Lower lobe of right lung (tissue), 2 donors: ENCODE measurements around the gene RAB40A. TPM values are rescaled to one million over a fixed set of nuclear protein-coding genes. Genes with fewer than 3 reads are reported as not detected.

Experiments used
- ATAC-seq, 2 donors: fragments of 200-7000 bp; cut with Tn5 transposase; one replicate each; pipeline ENCODE4 v1.9.1; 2020 to 2022; ENCODE audit warnings: mild to moderate bottlenecking in 2 of 2, moderate library complexity in 2 of 2
- DNase-seq: peaks from one replicate; pipeline ENCODE4 v3.0.0-alpha.2; 2020
- H3K27ac ChIP-seq: fragments of 200-600 bp; one replicate; pipeline ENCODE4 v1.8.0; 2022
- H3K27me3 ChIP-seq: fragments of 200-600 bp; one replicate; pipeline ENCODE4 v1.8.0; 2022; ENCODE audit warnings: low read depth
- H3K36me3 ChIP-seq: fragments of 200-600 bp; one replicate; pipeline ENCODE4 v1.8.0; 2022; ENCODE audit warnings: mild to moderate bottlenecking
- H3K4me1 ChIP-seq: fragments of 200-600 bp; one replicate; pipeline ENCODE4 v1.8.0; 2022
- H3K4me3 ChIP-seq: fragments of 200-600 bp; one replicate; pipeline ENCODE4 v1.8.0; 2022; ENCODE audit warnings: mild to moderate bottlenecking
- H3K9me3 ChIP-seq: fragments of 200-600 bp; one replicate; pipeline ENCODE4 v1.8.0; 2022
- CTCF ChIP-seq: fragments of 200-600 bp; IDR thresholded peaks from one replicate; pipeline ENCODE4 v1.8.0; 2022; ENCODE audit warnings: antibody characterized with exemption, mild to moderate bottlenecking
- intact Hi-C: fragments of 100-400 bp; cut with DNase I; formaldehyde crosslinking; loops from one replicate; pipeline ENCODE4 v1.11.0; 2022
- long read RNA-seq: library from polyadenylated mRNA; unstranded; transcript quantifications from one replicate; pipeline ENCODE4 v2.0.0, GENCODE V29; 2021
- total RNA-seq: library from RNA; stranded (reverse); fragmentation: NEBNext Ultra II Directional; extraction: Animal tissue kit (Norgen Biotek cat#: 25700); gene quantifications from one replicate; pipeline ENCODE4 v1.2.1, GENCODE V29; 2021
- donor health status: DM: no; HTN: yes; CAD: no; lungs with severe emphysema.

RAB40A gene
- 0.53 TPM for total RNA-seq
- long read RNA-seq, partial matches to known transcripts: 0 of 2 reads
- long read RNA-seq, other reads (novel, unspliced or antisense): 2 of 2 reads

- Histone ChIP-seq H3K36me3 (no peaks in the 10 kb centered on the region), H3K27me3 (no peaks in the 10 kb centered on the region), H3K27ac (no peak within 1 kb of the TSS), H3K9me3 (no peaks in the 10 kb centered on the region), H3K4me1 (no peaks in the 10 kb centered on the region), H3K4me3 (no peak within 1 kb of the TSS)
- intact Hi-C loops: no loop called here
- DNase-seq: no peak
- no peak for ATAC-seq
- no peak for TF ChIP-seq CTCF
Measured at GRCh38 chrX:103519389-103519788, at the start of gene RAB40A. TSS of gene RAB40A (minus strand) at chrX:103519489. CDS start at chrX:103500756, 18,733 bp downstream.

- H3K4me3 ChIP-seq: no peak overlapping the region
- H3K27ac ChIP-seq: no peak overlapping the region
- no peaks in the 10 kb centered on the region for H3K4me1 ChIP-seq
- DNase-seq (no peak), ATAC-seq (no peak)
- no peaks in the 10 kb centered on the region for H3K27me3 ChIP-seq
- intact Hi-C loops: no loop called here
- H3K9me3 ChIP-seq: no peaks in the 10 kb centered on the region
- H3K36me3 ChIP-seq: no peaks in the 10 kb centered on the region
- TF ChIP-seq CTCF: no peak
Measured at GRCh38 chrX:103565752-103566151, 46.5 kb upstream of the RAB40A start.

- intact Hi-C loops: no loop called here
- no peak for TF ChIP-seq CTCF
Measured at GRCh38 chrX:103565197-103565596, 45.9 kb upstream of the RAB40A start.

GRCh38 chrX:103562801-103563200 is 43.5 kb upstream of the RAB40A start:
- intact Hi-C loops: no loop called here
- no peak for DNase-seq

More at GRCh38 chrX:103565197-103565596, 45.9 kb upstream of the RAB40A start:
- Histone ChIP-seq H3K27ac (no peak overlapping the region), H3K4me3 (no peak overlapping the region), H3K9me3 (no peaks in the 10 kb centered on the region), H3K27me3 (no peaks in the 10 kb centered on the region), H3K4me1 (no peaks in the 10 kb centered on the region), H3K36me3 (no peaks in the 10 kb centered on the region)
- DNase-seq (no peak), ATAC-seq (no peak)

GRCh38 chrX:103560256-103560655 is 41.0 kb upstream of the RAB40A start:
- no peak overlapping the region for H3K4me3 ChIP-seq
- H3K27me3 ChIP-seq: no peaks in the 10 kb centered on the region
- intact Hi-C loops: no loop called here
- no peak overlapping the region for H3K27ac ChIP-seq
- ATAC-seq (no peak), DNase-seq (no peak)
- no peaks in the 10 kb centered on the region for H3K9me3 ChIP-seq
- no peaks in the 10 kb centered on the region for H3K4me1 ChIP-seq
- H3K36me3 ChIP-seq: no peaks in the 10 kb centered on the region
- no peak for TF ChIP-seq CTCF

More at GRCh38 chrX:103562801-103563200, 43.5 kb upstream of the RAB40A start:
- Histone ChIP-seq H3K27ac (no peak overlapping the region), H3K4me3 (no peak overlapping the region), H3K36me3 (no peaks in the 10 kb centered on the region), H3K4me1 (no peaks in the 10 kb centered on the region), H3K9me3 (no peaks in the 10 kb centered on the region), H3K27me3 (no peaks in the 10 kb centered on the region)
- no peak for TF ChIP-seq CTCF
- no peak for ATAC-seq
